Calu3 (cell line): ENCODE measurements around the gene ABR. TPM values are rescaled to one million over a fixed set of nuclear protein-coding genes. Genes with fewer than 3 reads are reported as not detected.

Source experiments
- BruUV-seq: library from RNA; stranded (reverse); fragments of 400-500 nt; replicated peaks from 2 replicates; lab custom pipeline; 2021; lab: Mats Ljungman, UMichigan
- CTCF ChIA-PET: fragments of 300-600 bp; sonication (Branson Sonifier 250); formaldehyde crosslinking; loops from one replicate; lab custom pipeline; 2022; ENCODE audit warnings: antibody characterized with exemption; lab: Charles Lee
- DNase-seq: peaks from one replicate; pipeline ENCODE4 v3.0.0; 2022
- H3K27ac Mint-ChIP-seq: one replicate; pipeline ENCODE4 v1.8.0; 2022; ENCODE audit warnings: mixed read lengths; ENCODE audit not compliant: unreplicated experiment
- H3K27me3 Mint-ChIP-seq: one replicate; pipeline ENCODE4 v1.8.0; 2022; ENCODE audit warnings: mixed read lengths; ENCODE audit not compliant: unreplicated experiment
- H3K36me3 Mint-ChIP-seq: one replicate; pipeline ENCODE4 v1.8.0; 2022; ENCODE audit warnings: mild to moderate bottlenecking, moderate library complexity, mixed read lengths; ENCODE audit not compliant: insufficient read depth, unreplicated experiment
- H3K4me1 Mint-ChIP-seq: one replicate; pipeline ENCODE4 v1.8.0; 2022; ENCODE audit warnings: mild to moderate bottlenecking, low read depth, mixed read lengths; ENCODE audit not compliant: unreplicated experiment
- H3K4me3 Mint-ChIP-seq: one replicate; pipeline ENCODE4 v1.8.0; 2022; ENCODE audit warnings: mild to moderate bottlenecking, low read depth, moderate library complexity, mixed read lengths; ENCODE audit not compliant: unreplicated experiment
- H3K9me3 Mint-ChIP-seq: one replicate; pipeline ENCODE4 v1.8.0; 2022; ENCODE audit warnings: low read depth, mixed read lengths; ENCODE audit not compliant: unreplicated experiment
- intact Hi-C: fragments of 100-400 bp; cut with micrococcal nuclease; formaldehyde crosslinking; loops from one replicate; pipeline ENCODE4 v1.10.0; 2022; ENCODE audit not compliant: unreplicated experiment
- total RNA-seq: library from RNA; stranded (reverse); gene quantifications from 2 replicates; pipeline ENCODE4 v1.2.3, GENCODE V29; 2022
- TF ChIP-seq, protein P1 (sequence below): fragments of 200-600 bp; IDR thresholded peaks from one replicate; pipeline ENCODE4 v1.8.0; 2022; ENCODE audit warnings: antibody characterized with exemption; ENCODE audit not compliant: unreplicated experiment

Gene ABR
- total RNA-seq, 1 experiment from 2014 or later, result 92.7 TPM

DNA sequence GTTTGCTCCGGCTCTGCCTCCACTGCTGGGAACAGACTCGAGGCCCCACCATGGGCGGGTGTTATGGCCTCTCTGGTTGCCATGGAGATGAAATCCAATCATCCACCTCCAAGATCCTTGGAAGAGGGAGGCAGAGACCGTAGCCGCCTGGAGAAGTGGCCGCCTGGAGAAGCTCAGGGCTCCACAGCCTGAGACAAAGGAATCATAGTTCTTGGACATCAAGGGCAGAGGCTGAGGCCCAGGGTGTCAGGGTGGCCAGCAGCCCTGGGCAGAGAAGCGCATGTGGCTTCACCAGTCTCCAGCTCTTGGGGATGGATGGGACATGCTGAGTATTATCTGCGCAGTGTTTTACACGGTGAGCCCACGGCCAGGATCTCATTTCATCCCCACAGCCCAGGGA is 36.2 kb downstream of the ABR start:
- H3K27me3 Mint-ChIP-seq, result no peaks in the 10 kb centered on the region
- TF ChIP-seq, protein P1, sequence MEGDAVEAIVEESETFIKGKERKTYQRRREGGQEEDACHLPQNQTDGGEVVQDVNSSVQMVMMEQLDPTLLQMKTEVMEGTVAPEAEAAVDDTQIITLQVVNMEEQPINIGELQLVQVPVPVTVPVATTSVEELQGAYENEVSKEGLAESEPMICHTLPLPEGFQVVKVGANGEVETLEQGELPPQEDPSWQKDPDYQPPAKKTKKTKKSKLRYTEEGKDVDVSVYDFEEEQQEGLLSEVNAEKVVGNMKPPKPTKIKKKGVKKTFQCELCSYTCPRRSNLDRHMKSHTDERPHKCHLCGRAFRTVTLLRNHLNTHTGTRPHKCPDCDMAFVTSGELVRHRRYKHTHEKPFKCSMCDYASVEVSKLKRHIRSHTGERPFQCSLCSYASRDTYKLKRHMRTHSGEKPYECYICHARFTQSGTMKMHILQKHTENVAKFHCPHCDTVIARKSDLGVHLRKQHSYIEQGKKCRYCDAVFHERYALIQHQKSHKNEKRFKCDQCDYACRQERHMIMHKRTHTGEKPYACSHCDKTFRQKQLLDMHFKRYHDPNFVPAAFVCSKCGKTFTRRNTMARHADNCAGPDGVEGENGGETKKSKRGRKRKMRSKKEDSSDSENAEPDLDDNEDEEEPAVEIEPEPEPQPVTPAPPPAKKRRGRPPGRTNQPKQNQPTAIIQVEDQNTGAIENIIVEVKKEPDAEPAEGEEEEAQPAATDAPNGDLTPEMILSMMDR, result no peak
- BruUV-seq, result no TSS peak
- H3K36me3 Mint-ChIP-seq, result peaks cover 6% of the 10 kb centered on the region
- no peaks in the 10 kb centered on the region for H3K4me1 Mint-ChIP-seq
- no peak for DNase-seq
- CTCF ChIA-PET, result no interaction called here
- no peak overlapping the region for H3K27ac Mint-ChIP-seq
- no peaks in the 10 kb centered on the region for H3K9me3 Mint-ChIP-seq
- H3K4me3 Mint-ChIP-seq, result no peak overlapping the region
- intact Hi-C loops, result loop anchor here (10.0 kb wide), 1 partner anchor 79 kb away; no protein-coding TSS in a partner anchor

DNA sequence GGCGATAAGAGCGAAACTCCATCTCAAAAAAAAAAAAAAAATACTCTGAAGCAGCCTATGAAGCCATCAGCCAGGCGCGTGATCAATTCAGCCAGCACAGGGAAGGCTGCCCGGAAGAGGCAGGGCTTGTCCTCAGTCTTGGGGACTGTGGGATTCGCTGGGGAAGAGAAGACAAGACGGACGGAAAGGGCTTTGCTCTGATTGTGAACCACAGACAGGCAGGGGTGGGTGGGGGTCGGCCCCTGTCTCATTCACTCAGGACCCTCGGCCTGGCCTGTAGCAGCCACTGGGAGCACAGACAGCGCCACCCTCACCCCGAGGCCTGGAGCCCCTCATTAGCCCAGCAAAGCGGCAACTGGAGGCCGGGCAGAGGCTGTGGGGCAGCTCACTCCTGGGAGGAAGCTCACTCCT is 37.2 kb downstream of the ABR start:
- Mint-ChIP-seq H3K36me3 (peaks cover 2% of the 10 kb centered on the region), H3K27me3 (no peaks in the 10 kb centered on the region), H3K4me1 (no peaks in the 10 kb centered on the region), H3K4me3 (no peak overlapping the region), H3K27ac (no peak overlapping the region), H3K9me3 (no peaks in the 10 kb centered on the region)
- TF ChIP-seq, protein P1, result no peak
- intact Hi-C loops, result loop anchor here (10.0 kb wide), 1 partner anchor 78 kb away; no protein-coding TSS in a partner anchor
- BruUV-seq, result no TSS peak
- no peak for DNase-seq
- CTCF ChIA-PET, result interaction anchor here (0.7 to 1.6 kb wide), 2 partner anchors 20 to 27 kb away, joined by 3 to 4 read pairs; no protein-coding TSS in a partner anchor

DNA sequence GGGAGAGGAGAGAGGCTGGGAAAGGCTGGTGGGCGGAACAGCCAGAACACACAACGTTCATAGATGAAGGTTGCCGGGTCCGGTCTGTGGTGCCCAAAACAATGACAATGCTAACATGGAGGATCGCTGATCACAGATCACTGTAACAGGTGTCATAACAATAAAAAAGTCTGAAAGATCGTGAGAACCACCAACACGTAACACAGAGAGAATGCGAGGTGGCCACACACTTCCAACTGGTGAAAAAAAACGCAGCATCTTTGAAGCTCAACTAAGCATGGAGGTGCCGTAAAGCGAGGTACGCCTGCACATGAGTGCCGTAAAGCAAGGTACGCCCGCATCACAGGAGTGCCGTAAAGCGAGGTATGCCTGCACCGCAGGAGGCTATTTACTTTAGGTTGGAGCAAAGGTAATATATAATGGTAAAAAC is 42.3 kb downstream of the ABR start:
- H3K4me3 Mint-ChIP-seq, result no peak overlapping the region
- H3K9me3 Mint-ChIP-seq, result no peaks in the 10 kb centered on the region
- DNase-seq, result no peak
- CTCF ChIA-PET, result no interaction called here
- H3K36me3 Mint-ChIP-seq, result no peaks in the 10 kb centered on the region
- no peaks in the 10 kb centered on the region for H3K27me3 Mint-ChIP-seq
- intact Hi-C loops, result no loop called here
- TF ChIP-seq, protein P1, result no peak
- BruUV-seq, result no TSS peak
- H3K27ac Mint-ChIP-seq, result no peak overlapping the region
- H3K4me1 Mint-ChIP-seq, result no peaks in the 10 kb centered on the region

DNA sequence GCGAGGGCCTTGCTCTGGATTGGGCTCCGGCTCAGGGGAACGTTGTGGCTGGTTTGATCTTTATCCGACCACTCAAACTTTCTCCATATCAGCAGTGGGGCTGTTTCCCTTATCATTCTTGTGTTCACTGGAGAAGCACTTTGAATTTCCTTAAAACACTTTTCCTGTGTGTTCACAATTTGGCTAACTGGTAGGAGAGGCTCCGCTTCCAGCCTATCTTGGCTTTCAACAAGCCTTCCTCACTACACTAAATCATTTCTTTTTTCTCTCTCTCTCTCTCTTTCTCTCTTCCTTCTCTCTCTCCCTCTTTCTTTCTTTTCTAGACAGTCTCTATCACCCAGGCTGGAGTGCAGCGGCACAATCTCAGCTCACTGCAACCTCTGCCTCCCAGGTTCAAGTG is 43.0 kb downstream of the ABR start:
- Mint-ChIP-seq H3K27ac (no peak overlapping the region), H3K4me3 (no peak overlapping the region), H3K36me3 (no peaks in the 10 kb centered on the region), H3K9me3 (no peaks in the 10 kb centered on the region), H3K4me1 (no peaks in the 10 kb centered on the region), H3K27me3 (no peaks in the 10 kb centered on the region)
- TF ChIP-seq, protein P1, result no peak
- no peak for DNase-seq
- no TSS peak for BruUV-seq
- CTCF ChIA-PET, result no interaction called here
- intact Hi-C loops, result no loop called here
